Left ventricle myocardium inferior (tissue), 1 donor: Measurements from ENCODE around the gene NAP1L4. TPM values are rescaled to one million over a fixed set of nuclear protein-coding genes. Genes with fewer than 3 reads are reported as not detected.

Experiments
- DNase-seq: peaks from one replicate; pipeline ENCODE4 v3.0.0-alpha.2; 2020
- H3K27ac ChIP-seq: fragments of 200-600 bp; replicated peaks from 2 replicates; pipeline ENCODE4 v1.8.0; 2021
- H3K27me3 ChIP-seq: fragments of 200-600 bp; 2 replicates; pipeline ENCODE4 v1.8.0; 2021; ENCODE audit warnings: low read depth
- H3K36me3 ChIP-seq: fragments of 200-600 bp; 2 replicates; pipeline ENCODE4 v1.8.0; 2021
- H3K4me1 ChIP-seq: fragments of 200-600 bp; 2 replicates; pipeline ENCODE4 v1.8.0; 2021
- H3K4me3 ChIP-seq: fragments of 200-600 bp; 2 replicates; pipeline ENCODE4 v1.8.0; 2021; ENCODE audit warnings: mild to moderate bottlenecking, moderate library complexity
- H3K9me3 ChIP-seq: fragments of 200-600 bp; replicated peaks from 2 replicates; pipeline ENCODE4 v1.8.0; 2021
- intact Hi-C: fragments of 100-400 bp; cut with micrococcal nuclease; formaldehyde crosslinking; loops from one replicate; pipeline ENCODE4 v1.11.0; 2022
- total RNA-seq: library from RNA; stranded (reverse); fragmentation: NEBNext Ultra II Directional; extraction: Animal tissue kit (Norgen Biotek cat#: 25700); gene quantifications from one replicate; pipeline ENCODE4 v1.2.1, GENCODE V29; 2021
- TF ChIP-seq, protein P1 (sequence below): fragments of 200-600 bp; IDR thresholded peaks from 2 replicates; pipeline ENCODE4 v1.8.0; 2021; ENCODE audit warnings: antibody characterized with exemption, mild to moderate bottlenecking, borderline replicate concordance
- donor health status: DM: no; HTN: yes; CAD: no; lungs with severe emphysema.

Gene NAP1L4
- total RNA-seq, 1 donor from 2014 or later: 175 TPM

DNA sequence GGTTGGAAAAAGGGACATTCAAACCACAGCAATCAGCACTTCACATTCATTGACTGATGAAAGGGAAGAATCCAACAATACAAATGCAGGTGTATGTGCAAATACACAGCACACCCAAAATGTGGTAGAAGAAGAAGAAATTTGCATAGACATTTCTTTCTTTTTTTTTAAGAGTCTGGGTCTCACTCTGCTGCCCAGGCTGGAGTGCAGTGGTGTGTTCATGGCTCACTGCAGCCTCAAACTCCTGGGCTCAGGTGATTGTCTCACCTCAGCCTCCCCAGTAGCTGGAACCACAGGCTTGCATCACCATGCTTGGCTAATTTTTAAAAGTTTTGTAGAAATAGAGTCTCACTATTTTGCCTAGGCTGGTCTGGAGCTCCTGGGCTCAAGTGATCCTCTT lies 43.2 kb upstream of the NAP1L4 start:
- Histone ChIP-seq H3K9me3 (no peaks in the 10 kb centered on the region), H3K27me3 (no peaks in the 10 kb centered on the region), H3K27ac (no peak overlapping the region), H3K36me3 (peaks cover 67% of the 10 kb centered on the region), H3K4me1 (peaks cover 26% of the 10 kb centered on the region), H3K4me3 (no peak overlapping the region)
- TF ChIP-seq, protein P1, sequence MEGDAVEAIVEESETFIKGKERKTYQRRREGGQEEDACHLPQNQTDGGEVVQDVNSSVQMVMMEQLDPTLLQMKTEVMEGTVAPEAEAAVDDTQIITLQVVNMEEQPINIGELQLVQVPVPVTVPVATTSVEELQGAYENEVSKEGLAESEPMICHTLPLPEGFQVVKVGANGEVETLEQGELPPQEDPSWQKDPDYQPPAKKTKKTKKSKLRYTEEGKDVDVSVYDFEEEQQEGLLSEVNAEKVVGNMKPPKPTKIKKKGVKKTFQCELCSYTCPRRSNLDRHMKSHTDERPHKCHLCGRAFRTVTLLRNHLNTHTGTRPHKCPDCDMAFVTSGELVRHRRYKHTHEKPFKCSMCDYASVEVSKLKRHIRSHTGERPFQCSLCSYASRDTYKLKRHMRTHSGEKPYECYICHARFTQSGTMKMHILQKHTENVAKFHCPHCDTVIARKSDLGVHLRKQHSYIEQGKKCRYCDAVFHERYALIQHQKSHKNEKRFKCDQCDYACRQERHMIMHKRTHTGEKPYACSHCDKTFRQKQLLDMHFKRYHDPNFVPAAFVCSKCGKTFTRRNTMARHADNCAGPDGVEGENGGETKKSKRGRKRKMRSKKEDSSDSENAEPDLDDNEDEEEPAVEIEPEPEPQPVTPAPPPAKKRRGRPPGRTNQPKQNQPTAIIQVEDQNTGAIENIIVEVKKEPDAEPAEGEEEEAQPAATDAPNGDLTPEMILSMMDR: no peak
- intact Hi-C loops: loop anchor here (5.0 to 10.0 kb wide), 2 partner anchors 57 to 179 kb away; partner anchors contain the start of gene MRGPRG
- no peak for DNase-seq

DNA sequence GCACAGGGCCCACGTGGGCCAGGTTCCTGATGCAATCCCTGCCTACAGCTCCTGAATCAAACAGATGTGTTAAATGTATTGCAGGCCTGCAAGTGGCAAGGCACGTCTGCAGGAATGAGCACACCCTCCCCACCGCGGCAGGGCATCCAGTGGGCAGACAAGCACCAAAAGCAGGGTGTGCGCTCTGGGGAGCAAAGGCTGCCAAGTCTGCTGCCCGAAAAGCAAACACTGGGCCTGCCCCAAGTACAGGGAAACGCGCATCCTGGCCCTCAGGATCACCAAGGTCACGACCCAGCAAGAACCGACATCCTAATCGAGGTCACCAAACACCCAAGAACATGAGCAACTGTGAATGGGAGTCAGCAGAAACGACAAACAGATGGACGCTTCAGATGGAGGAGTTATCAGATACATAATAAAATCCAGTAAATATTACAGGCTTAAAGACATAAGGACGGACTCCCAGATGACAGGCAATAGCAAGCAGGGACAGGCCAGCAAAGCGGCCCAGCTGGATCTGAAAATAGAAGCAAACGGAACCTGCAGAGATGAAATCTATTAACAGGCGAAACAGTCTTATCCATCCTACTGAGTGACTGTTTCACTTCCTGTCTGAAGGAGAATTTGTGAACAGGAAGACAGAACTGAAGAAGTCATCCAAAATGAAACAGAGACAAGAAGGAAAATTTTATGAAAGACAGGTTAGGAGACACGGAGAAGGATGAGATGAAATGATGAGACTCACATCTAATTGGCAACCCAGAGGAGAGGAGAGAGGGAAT lies 38.4 kb upstream of the NAP1L4 start:
- Histone ChIP-seq H3K9me3 (no peaks in the 10 kb centered on the region), H3K4me3 (no peak overlapping the region), H3K27ac (peak overlapping the region; percentile 27), H3K36me3 (peaks cover 66% of the 10 kb centered on the region), H3K27me3 (no peaks in the 10 kb centered on the region), H3K4me1 (peaks cover 15% of the 10 kb centered on the region)
- TF ChIP-seq, protein P1: no peak
- DNase-seq: peak; percentile 12
- intact Hi-C loops: loop anchor here (10.0 kb wide), 1 partner anchor 184 kb away; the partner anchor contains the start of gene MRGPRG

DNA sequence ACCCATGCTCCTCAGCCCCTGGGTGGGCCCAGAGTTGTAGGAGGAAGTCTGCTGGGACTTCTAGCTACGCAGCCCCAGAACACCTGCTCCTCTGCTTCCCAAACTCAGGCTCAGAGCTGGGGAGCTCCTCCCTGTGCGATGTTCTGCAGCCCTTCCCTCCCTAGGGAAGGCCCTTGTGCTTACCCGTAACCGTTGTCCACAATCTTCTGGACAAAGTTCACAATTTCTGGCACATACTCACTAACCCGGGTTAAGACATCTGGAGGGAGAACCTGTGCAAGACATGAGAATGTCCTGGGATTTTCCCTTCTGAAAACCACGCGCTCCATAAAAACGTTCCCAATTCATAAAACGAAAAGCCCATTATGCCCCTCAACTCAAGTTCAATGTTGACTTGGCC lies 36.7 kb upstream of the NAP1L4 start:
- peaks cover 15% of the 10 kb centered on the region for H3K4me1 ChIP-seq
- H3K27me3 ChIP-seq: no peaks in the 10 kb centered on the region
- H3K36me3 ChIP-seq: peaks cover 67% of the 10 kb centered on the region
- no peak for DNase-seq
- TF ChIP-seq, protein P1: no peak
- H3K27ac ChIP-seq: no peak overlapping the region
- no peak overlapping the region for H3K4me3 ChIP-seq
- H3K9me3 ChIP-seq: no peaks in the 10 kb centered on the region
- intact Hi-C loops: no loop called here

DNA sequence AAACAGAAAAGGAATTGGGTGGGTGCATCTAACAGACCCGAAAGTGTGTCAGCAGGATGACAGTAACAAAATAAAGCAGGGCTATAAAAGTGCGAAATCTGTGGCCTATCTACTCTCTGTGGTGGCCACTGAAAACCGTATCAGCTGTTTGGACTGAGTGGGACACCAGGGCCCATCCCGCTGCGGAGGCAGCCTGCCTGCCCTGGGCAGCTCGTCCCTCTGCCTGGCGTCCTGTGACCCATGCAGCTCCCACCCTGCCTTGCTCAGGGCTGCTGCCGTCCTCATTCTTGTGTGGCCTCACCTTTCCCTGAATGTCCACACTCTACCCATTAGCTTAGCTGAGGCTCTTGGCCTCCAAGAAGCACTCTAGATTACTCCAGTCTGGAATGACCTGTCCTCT lies 34.7 kb upstream of the NAP1L4 start:
- H3K36me3 ChIP-seq: peaks cover 71% of the 10 kb centered on the region
- no peaks in the 10 kb centered on the region for H3K27me3 ChIP-seq
- intact Hi-C loops: no loop called here
- H3K4me3 ChIP-seq: no peak overlapping the region
- H3K9me3 ChIP-seq: no peaks in the 10 kb centered on the region
- TF ChIP-seq, protein P1: no peak
- no peak overlapping the region for H3K27ac ChIP-seq
- no peak for DNase-seq
- H3K4me1 ChIP-seq: peaks cover 19% of the 10 kb centered on the region

DNA sequence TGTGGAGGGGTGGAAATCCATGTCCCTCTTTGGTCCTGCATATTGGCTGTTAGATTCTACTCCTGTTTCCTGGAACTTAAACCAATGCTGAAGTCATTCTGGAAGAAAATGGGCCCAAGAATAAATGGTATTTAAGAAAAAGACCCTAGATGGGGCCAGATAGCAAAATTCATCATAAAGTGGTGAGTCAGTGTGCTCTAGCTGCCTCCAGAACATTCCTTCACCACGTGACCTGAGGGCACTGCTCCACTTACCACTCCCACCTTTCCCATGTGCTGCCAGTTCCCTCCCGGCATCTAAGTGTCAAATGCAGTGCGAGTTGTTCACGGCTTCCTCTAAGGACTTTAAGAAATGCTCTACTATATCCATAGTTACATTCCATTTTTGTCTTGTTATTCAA lies 30.9 kb upstream of the NAP1L4 start:
- Histone ChIP-seq H3K4me1 (peaks cover 8% of the 10 kb centered on the region), H3K27ac (no peak overlapping the region), H3K36me3 (peaks cover 64% of the 10 kb centered on the region), H3K4me3 (no peak overlapping the region), H3K9me3 (no peaks in the 10 kb centered on the region), H3K27me3 (no peaks in the 10 kb centered on the region)
- no peak for DNase-seq
- intact Hi-C loops: no loop called here
- TF ChIP-seq, protein P1: no peak
